HL-60 (cell line): Measurements from ENCODE around the gene HEXD.

Experiments
- GABPA ChIP-seq: IDR thresholded peaks from 2 replicates; pipeline ENCODE4 v1.6.1; 2012; ENCODE audit warnings: low read depth
- POLR2AphosphoS5 ChIP-seq: IDR thresholded peaks from 2 replicates; pipeline ENCODE4 v1.6.1; 2012; ENCODE audit warnings: low read depth
- TF ChIP-seq, protein P1 (sequence below): IDR thresholded peaks from one replicate; pipeline ENCODE4 v1.5.1; 2011; ENCODE audit warnings: low read length, control low read depth, inconsistent platforms; ENCODE audit not compliant: insufficient read depth

DNA sequence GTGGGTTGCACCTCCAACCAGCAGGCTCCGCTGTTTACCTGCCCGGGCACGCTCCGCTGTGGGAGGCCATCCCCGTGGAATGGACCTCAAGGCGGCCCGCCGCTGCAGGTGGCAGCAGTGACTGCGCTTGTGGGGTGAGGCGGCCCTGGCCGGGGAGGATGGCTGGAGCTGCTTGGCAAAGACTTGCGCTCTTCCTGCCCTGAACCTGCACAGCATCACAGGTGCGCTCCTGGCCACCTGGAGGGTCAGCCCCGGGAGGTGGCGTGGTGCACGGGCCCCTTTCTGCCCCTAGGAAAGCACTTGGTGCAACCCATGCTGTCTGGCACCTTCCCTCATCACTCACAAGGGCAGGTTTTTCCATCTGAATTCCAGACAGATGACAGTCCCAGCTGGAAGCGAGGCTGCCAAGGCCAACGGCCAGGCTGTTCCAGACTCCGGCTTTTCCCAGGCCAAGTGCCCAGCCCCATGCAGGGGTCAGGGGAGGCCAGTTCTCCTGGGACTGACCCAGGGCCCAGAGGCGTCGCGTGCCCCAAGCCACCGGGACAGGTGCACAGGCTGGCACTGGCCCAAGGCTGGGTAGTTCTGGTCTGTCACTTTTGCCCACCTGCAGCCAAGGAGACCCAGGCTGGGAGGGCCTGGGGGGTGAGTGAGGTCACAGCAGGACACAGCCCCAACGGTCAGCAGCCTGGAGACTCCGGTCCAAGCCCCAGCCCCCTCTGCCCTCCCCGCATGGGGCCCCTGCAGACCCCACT, 33.2 kb upstream of the HEXD start:
- TF ChIP-seq, protein P1, sequence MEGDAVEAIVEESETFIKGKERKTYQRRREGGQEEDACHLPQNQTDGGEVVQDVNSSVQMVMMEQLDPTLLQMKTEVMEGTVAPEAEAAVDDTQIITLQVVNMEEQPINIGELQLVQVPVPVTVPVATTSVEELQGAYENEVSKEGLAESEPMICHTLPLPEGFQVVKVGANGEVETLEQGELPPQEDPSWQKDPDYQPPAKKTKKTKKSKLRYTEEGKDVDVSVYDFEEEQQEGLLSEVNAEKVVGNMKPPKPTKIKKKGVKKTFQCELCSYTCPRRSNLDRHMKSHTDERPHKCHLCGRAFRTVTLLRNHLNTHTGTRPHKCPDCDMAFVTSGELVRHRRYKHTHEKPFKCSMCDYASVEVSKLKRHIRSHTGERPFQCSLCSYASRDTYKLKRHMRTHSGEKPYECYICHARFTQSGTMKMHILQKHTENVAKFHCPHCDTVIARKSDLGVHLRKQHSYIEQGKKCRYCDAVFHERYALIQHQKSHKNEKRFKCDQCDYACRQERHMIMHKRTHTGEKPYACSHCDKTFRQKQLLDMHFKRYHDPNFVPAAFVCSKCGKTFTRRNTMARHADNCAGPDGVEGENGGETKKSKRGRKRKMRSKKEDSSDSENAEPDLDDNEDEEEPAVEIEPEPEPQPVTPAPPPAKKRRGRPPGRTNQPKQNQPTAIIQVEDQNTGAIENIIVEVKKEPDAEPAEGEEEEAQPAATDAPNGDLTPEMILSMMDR = no peak
- TF ChIP-seq GABPA (no peak), POLR2AphosphoS5 (no peak)
